HepG2 (cell line): ENCODE results near the gene HLF. TPM values are rescaled to one million over a fixed set of nuclear protein-coding genes. Genes with fewer than 3 reads are reported as not detected.

Experiments
- ATAC-seq: fragments of 200-7000 bp; cut with Tn5 transposase; 3 replicates; pipeline ENCODE4 v1.9.1; 2020; ENCODE audit warnings: mild to moderate bottlenecking, moderate library complexity
- BruUV-seq: library from RNA; stranded (reverse); fragments of 400-500 nt; replicated peaks from 2 replicates; lab custom pipeline; 2021; lab: Mats Ljungman, UMichigan
- CTCF ChIA-PET: fragments of 300-600 bp; formaldehyde crosslinking; extraction: SDS; loops from one replicate; lab custom pipeline; 2021; ENCODE audit warnings: low total read pairs, inconsistent platforms, low intra/inter-chr PET ratio; lab: Yijun Ruan, JAX
- POLR2A ChIA-PET: fragments of 350-600 bp; sonication (Branson Sonifier 250); formaldehyde crosslinking; loops from one replicate; lab custom pipeline; 2020; ENCODE audit warnings: antibody characterized with exemption, inconsistent platforms; lab: Yijun Ruan, JAX
- DNase-seq: peaks from one replicate; pipeline ENCODE4 v3.0.0-alpha.2; 2015; ENCODE audit warnings: low spot score
- FAIRE-seq: peaks from 3 replicates; lab custom pipeline; 2011; peaks lifted over from hg19 to GRCh38; lab: Jason Lieb, UNC
- H2AFZ ChIP-seq: one replicate; pipeline ENCODE4 v1.6.1; 2011; ENCODE audit warnings: low read length, inconsistent platforms
- H3K27ac ChIP-seq: fragments of 300-600 bp; 3 replicates; pipeline ENCODE4 v1.8.0; 2011; ENCODE audit warnings: mixed run types, mild to moderate bottlenecking, mixed read lengths, low read length, inconsistent platforms; ENCODE audit not compliant: insufficient read depth; ENCODE audit errors: extremely low read length
- H3K27me3 ChIP-seq, 2 experiments: fragments of 200-600 bp in 1 of 2; 2 replicates in 1 of 2; 3 replicates in 1 of 2; pipeline versions ENCODE4 v1.6.0 to v1.8.0; 2011; ENCODE audit warnings: low read length in 2 of 2, mild to moderate bottlenecking in 2 of 2, moderate library complexity in 2 of 2, inconsistent platforms in 1 of 2; ENCODE audit not compliant: insufficient read depth in 2 of 2, control insufficient read depth in 1 of 2
- H3K36me3 ChIP-seq, 2 experiments: fragments of 200-600 bp in 1 of 2; replicated peaks in 1 of 2; 2 replicates in 1 of 2; 3 replicates in 1 of 2; pipeline versions ENCODE4 v1.5.1 to v1.8.0; 2011; ENCODE audit warnings: low read length in 2 of 2, inconsistent platforms in 1 of 2; ENCODE audit not compliant: insufficient read depth in 2 of 2, control insufficient read depth in 1 of 2
- H3K4me1 ChIP-seq: 2 replicates; pipeline ENCODE4 v1.5.1; 2012; ENCODE audit warnings: low read length, inconsistent platforms; ENCODE audit not compliant: insufficient read depth
- H3K4me2 ChIP-seq: 2 replicates; pipeline ENCODE4 v1.6.0; 2011; ENCODE audit warnings: low read depth, low read length, inconsistent platforms
- H3K4me3 ChIP-seq, 3 experiments: fragments of 200-600 bp in 1 of 3; sonication (generic), shearing (Covaris generic) in 1 of 3; replicated peaks in 1 of 3; 2 replicates each; pipeline ENCODE4 v1.5.1; 2011 to 2016; ENCODE audit warnings: low read length in 3 of 3, inconsistent platforms in 2 of 3, low read depth in 2 of 3, mild to moderate bottlenecking in 2 of 3, control low read depth in 1 of 3, mixed read lengths in 1 of 3; ENCODE audit not compliant: insufficient read depth in 1 of 3
- H3K79me2 ChIP-seq: one replicate; pipeline ENCODE4 v1.6.1; 2011; ENCODE audit warnings: low read length, inconsistent platforms; ENCODE audit not compliant: insufficient read depth
- H3K9ac ChIP-seq: 2 replicates; pipeline ENCODE4 v1.6.0; 2011; ENCODE audit warnings: mild to moderate bottlenecking, low read depth, low read length, inconsistent platforms; ENCODE audit not compliant: insufficient read depth
- H3K9me3 ChIP-seq: 2 replicates; pipeline ENCODE4 v1.5.1; 2012; ENCODE audit warnings: mild to moderate bottlenecking, low read length
- H4K20me1 ChIP-seq: 2 replicates; pipeline ENCODE4 v1.6.0; 2011; ENCODE audit warnings: inconsistent platforms, mild to moderate bottlenecking, low read length, moderate library complexity; ENCODE audit not compliant: insufficient read depth
- AFF4 ChIP-seq: sonication (generic); formaldehyde crosslinking; IDR thresholded peaks from 2 replicates; pipeline ENCODE4 v1.4.0; 2020; ENCODE audit warnings: missing genetic modification reagents
- GTF3A ChIP-seq: sonication (generic); formaldehyde crosslinking; conservative IDR thresholded peaks from 2 replicates; pipeline ENCODE4 v1.4.0; 2020; ENCODE audit warnings: mild to moderate bottlenecking, missing genetic modification reagents
- HNF4G ChIP-seq, 2 experiments: sonication (generic) in 1 of 2; formaldehyde crosslinking in 1 of 2; IDR thresholded peaks; 2 replicates each; pipeline versions ENCODE4 v1.4.0 to v1.6.1; 2011 to 2020; ENCODE audit warnings: borderline replicate concordance in 2 of 2, low read depth in 2 of 2, mild to moderate bottlenecking in 2 of 2, low read length in 1 of 2, missing genetic modification reagents in 1 of 2, moderate library complexity in 1 of 2
- POLR2AphosphoS5 ChIP-seq: IDR thresholded peaks from 2 replicates; pipeline ENCODE4 v1.6.1; 2012; ENCODE audit warnings: low read depth, low read length
- RBM22 ChIP-seq: fragments of 200-400 bp; formaldehyde crosslinking; optimal IDR thresholded peaks from 2 replicates; pipeline ENCODE3; 2017; ENCODE audit warnings: mild to moderate bottlenecking, low read length, moderate library complexity
- RCOR2 ChIP-seq: IDR thresholded peaks from 2 replicates; pipeline ENCODE4 v1.6.1; 2016; ENCODE audit warnings: missing biosample characterization, missing genetic modification reagents
- SALL1 ChIP-seq: sonication (generic); formaldehyde crosslinking; IDR thresholded peaks from 2 replicates; pipeline ENCODE4 v1.8.0; 2022; ENCODE audit warnings: mild to moderate bottlenecking, missing genetic modification reagents
- SIN3A ChIP-seq: IDR thresholded peaks from 2 replicates; pipeline ENCODE4 v1.6.1; 2011; ENCODE audit warnings: low read depth, mild to moderate bottlenecking, control low read depth, low read length, borderline replicate concordance
- TBL1XR1 ChIP-seq: fragments of 150-350 bp; IDR thresholded peaks from 2 replicates; pipeline ENCODE4 v1.6.1; 2014; ENCODE audit warnings: borderline replicate concordance, low read length; ENCODE audit not compliant: partially characterized antibody
- TFDP2 ChIP-seq: sonication (generic); formaldehyde crosslinking; IDR thresholded peaks from 2 replicates; pipeline ENCODE4 v1.4.0; 2020; ENCODE audit warnings: missing genetic modification reagents
- ZFP91 ChIP-seq: sonication (generic); formaldehyde crosslinking; IDR thresholded peaks from 2 replicates; pipeline ENCODE4 v1.9.0; 2022; ENCODE audit warnings: missing genetic modification reagents, mild to moderate bottlenecking, borderline replicate concordance
- ZNF710 ChIP-seq: sonication (generic); formaldehyde crosslinking; IDR thresholded peaks from 2 replicates; pipeline ENCODE4 v1.5.0; 2020; ENCODE audit warnings: mild to moderate bottlenecking, missing genetic modification reagents, borderline replicate concordance
- WGBS: methylation state at CpG from one replicate; pipeline ENCODE4 v1.1.6; 2017; ENCODE audit warnings: low lambda C conversion rate; 5-methylcytosine and 5-hydroxymethylcytosine counted together
- in situ Hi-C: cut with HindIII; loops from 2 replicates; pipeline ENCODE4 v1.10.0; 2017; ENCODE audit warnings: low pct_unique_long_range_greater_than_20kb; ENCODE audit not compliant: extremely low pct_ligation_motif_present
- intact Hi-C: fragments of 100-400 bp; cut with micrococcal nuclease; formaldehyde crosslinking; loops from one replicate; pipeline ENCODE4 v1.10.0; 2022; ENCODE audit not compliant: unreplicated experiment
- polyA plus RNA-seq, 8 experiments: library from polyadenylated mRNA; depleted of rRNA in 3 of 8; stranded (reverse) in 7 of 8; unstranded in 1 of 8; fragments of >200 nt; fragmentation: Illumina TruSeq in 4 of 8; extraction: Trizol in 4 of 8; gene quantifications; 2 replicates each; pipeline versions ENCODE4 v1.2.1 to v1.2.3, GENCODE V29; 2011 to 2016; ENCODE audit warnings: low read depth in 4 of 8, missing spikeins in 1 of 8, mixed read lengths in 1 of 8; ENCODE audit not compliant: insufficient read depth in 1 of 8
- total RNA-seq, 5 experiments: library from RNA; depleted of rRNA; stranded (reverse); fragments of >200 nt; fragmentation: Illumina TruSeq; extraction: Trizol; gene quantifications; 2 replicates each; pipeline ENCODE4 v1.2.3, GENCODE V29; 2016; ENCODE audit warnings: low read depth in 1 of 5

HLF gene
- total and polyA plus RNA-seq, 2 of the 13 experiments (the other 11 are each of a cell fraction or from before 2014, with no cell fraction given): 202 to 346 TPM

GRCh38 chr17:55305321-55306087 is 40.7 kb downstream of the HLF start:
- Histone ChIP-seq H3K36me3 (peaks cover 18 to 66% of the 10 kb centered on the region in 2 experiments), H3K9ac (peak overlapping the region; percentile 61), H3K9me3 (no peaks in the 10 kb centered on the region), H4K20me1 (peaks cover 72% of the 10 kb centered on the region), H3K27ac (peak overlapping the region; percentile 86), H3K79me2 (peaks cover 97% of the 10 kb centered on the region), H3K4me3 (peak overlapping the region in 1 of 3 experiments; percentile 2; a peak in 2 of 6 replicates), H3K27me3 (no peaks in the 10 kb centered on the region), H2AFZ (no peak overlapping the region), H3K4me2 (peak overlapping the region; percentile 51), H3K4me1 (peaks cover 100% of the 10 kb centered on the region)
- WGBS: 57% methylated on average over 6 of the region's 6 CpGs
- in situ Hi-C loops: no loop called here
- DNase-seq: no peak
- POLR2A ChIA-PET: interaction anchor here (1.0 to 5.9 kb wide), 9 partner anchors 9 to 67 kb away, joined by 3 to 119 read pairs (median 5); partner anchors contain the start of gene HLF
- CTCF ChIA-PET: no interaction called here
- intact Hi-C loops: loop anchor here (1.0 to 2.0 kb wide), 2 partner anchors 18 to 43 kb away; no protein-coding TSS in a partner anchor
- peak; percentile 11 for ATAC-seq
- BruUV-seq: TSS peak; percentile 73
- no peak for FAIRE-seq
- TF ChIP-seq HNF4G (IDR thresholded peaks at IDR 0.05; ENCODE audit: borderline replicate concordance, low read depth, low read length) (no peak), HNF4G (CRISPR knock-in tag; IDR thresholded peaks at IDR 0.05; ENCODE audit: borderline replicate concordance, low read depth) (no peak), RCOR2 (CRISPR knock-in tag) (peak; percentile 86; the same call in 1 of the 2 replicates), AFF4 (CRISPR knock-in tag) (peak; percentile 28; the same call in 1 of the 2 replicates), RBM22 (peak; percentile 91), TFDP2 (CRISPR knock-in tag) (0 out of 2 replicates have a peak, but pooled peaks have one; percentile 11), SALL1 (peak; percentile 16; the same call in 1 of the 2 replicates), POLR2AphosphoS5 (peak; percentile 27; the same call in 1 of the 2 replicates), TBL1XR1 (peak; percentile 8), ZFP91 (CRISPR knock-in tag) (peak; percentile 60; the same call in 1 of the 2 replicates), SIN3A (0 out of 2 replicates have a peak, but pooled peaks have one; percentile 12), GTF3A (CRISPR knock-in tag) (0 out of 2 replicates have a peak, but pooled peaks have one; percentile 35), ZNF710 (CRISPR knock-in tag) (peak; percentile 47; the same call in 1 of the 2 replicates)
